SU-DHL-6 (cell line): ENCODE data around the gene NPR3.

Source experiments
- H2AFZ ChIP-seq: fragments of 200-600 bp; sonication (generic); 2 replicates; pipeline ENCODE4 v1.6.1; 2014; ENCODE audit warnings: low read depth, mild to moderate bottlenecking, moderate library complexity, mixed read lengths, antibody characterized with exemption, low read length; ENCODE audit not compliant: severe bottlenecking
- H3F3A ChIP-seq: fragments of 200-600 bp; shearing (Covaris generic); 2 replicates; pipeline ENCODE4 v1.6.0; 2016; ENCODE audit warnings: antibody characterized with exemption, mild to moderate bottlenecking; ENCODE audit not compliant: insufficient read depth
- H3K27ac ChIP-seq: fragments of 200-600 bp; sonication (generic); 2 replicates; pipeline ENCODE4 v1.5.1; 2016; ENCODE audit warnings: low read depth, mild to moderate bottlenecking, low read length, moderate library complexity, mixed read lengths
- H3K27me3 ChIP-seq: fragments of 200-600 bp; sonication (generic), shearing (Covaris generic); 2 replicates; pipeline ENCODE4 v1.6.0; 2014; ENCODE audit warnings: mild to moderate bottlenecking, low read length
- H3K36me3 ChIP-seq: fragments of 200-600 bp; sonication (generic); 2 replicates; pipeline ENCODE4 v1.6.1; 2014; ENCODE audit warnings: mild to moderate bottlenecking, low read length, mixed read lengths
- H3K4me2 ChIP-seq: fragments of 300-600, 200-600 bp; shearing (Covaris generic), sonication (generic); 2 replicates; pipeline ENCODE4 v1.6.0; 2014; ENCODE audit warnings: low read length, low read depth, mild to moderate bottlenecking; ENCODE audit not compliant: poor library complexity, severe bottlenecking
- H3K4me3 ChIP-seq: fragments of 200-600 bp; sonication (generic); 2 replicates; pipeline ENCODE4 v1.5.1; 2014; ENCODE audit warnings: antibody characterized with exemption, low read length, mild to moderate bottlenecking, mixed read lengths; ENCODE audit not compliant: insufficient read depth, poor library complexity, severe bottlenecking
- H3K79me2 ChIP-seq: fragments of 200-600 bp; sonication (generic); 2 replicates; pipeline ENCODE4 v1.6.1; 2014; ENCODE audit warnings: mild to moderate bottlenecking, low read length, moderate library complexity; ENCODE audit not compliant: insufficient read depth
- H3K9ac ChIP-seq: fragments of 200-600 bp; sonication (generic); 2 replicates; pipeline ENCODE4 v1.7.0; 2014; ENCODE audit warnings: mild to moderate bottlenecking, low read length
- H3K9me2 ChIP-seq: fragments of 200-600 bp; sonication (generic); replicated peaks from 2 replicates; pipeline ENCODE4 v1.6.1; 2014; ENCODE audit warnings: low read length; ENCODE audit not compliant: insufficient read depth
- H3K9me3 ChIP-seq: fragments of 200-600 bp; sonication (generic); 2 replicates; pipeline ENCODE4 v1.6.1; 2014; ENCODE audit warnings: low read length, mixed read lengths; ENCODE audit not compliant: insufficient read depth
- H4K20me1 ChIP-seq: fragments of 200-600 bp; sonication (generic); 2 replicates; pipeline ENCODE4 v1.6.1; 2014; ENCODE audit warnings: low read depth, mild to moderate bottlenecking, antibody characterized with exemption, low read length, moderate library complexity, mixed read lengths
- EZH2phosphoT487 ChIP-seq: fragments of 200-600 bp; sonication (generic), shearing (Covaris generic); conservative IDR thresholded peaks from 2 replicates; pipeline ENCODE4 v1.6.1; 2018; ENCODE audit warnings: mild to moderate bottlenecking, antibody characterized with exemption, low read length, moderate library complexity, mixed read lengths
- TF ChIP-seq, protein P1 (sequence below): fragments of 200-600 bp; sonication (generic); IDR thresholded peaks from one replicate; pipeline ENCODE4 v1.5.1; 2017; ENCODE audit warnings: antibody characterized with exemption, mild to moderate bottlenecking, low read length, moderate library complexity; ENCODE audit not compliant: insufficient read depth, poor library complexity, severe bottlenecking

The NPR3 gene

DNA sequence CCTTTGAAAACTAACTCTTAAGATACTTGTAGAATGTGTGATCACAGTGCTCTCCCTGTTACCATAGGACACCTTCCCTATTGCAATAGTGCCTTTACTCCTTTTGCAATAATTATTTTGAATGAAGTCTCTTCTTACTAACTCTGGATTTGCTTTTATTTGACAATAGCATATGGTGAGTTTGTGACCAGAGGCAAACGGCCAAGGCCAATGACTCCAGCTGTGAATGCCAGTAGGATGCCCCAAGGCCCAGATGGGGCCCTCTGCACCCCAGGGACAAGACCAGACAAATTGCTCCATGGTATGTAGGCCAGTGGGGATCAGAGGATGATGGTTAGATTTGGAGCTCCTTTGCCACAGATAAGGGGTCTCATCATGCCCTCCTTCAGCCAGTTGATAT lies 116.9 kb downstream of the NPR3 start:
- H3K4me2 ChIP-seq, result no peak overlapping the region
- no peaks in the 10 kb centered on the region for H4K20me1 ChIP-seq
- no peaks in the 10 kb centered on the region for H3F3A ChIP-seq

DNA sequence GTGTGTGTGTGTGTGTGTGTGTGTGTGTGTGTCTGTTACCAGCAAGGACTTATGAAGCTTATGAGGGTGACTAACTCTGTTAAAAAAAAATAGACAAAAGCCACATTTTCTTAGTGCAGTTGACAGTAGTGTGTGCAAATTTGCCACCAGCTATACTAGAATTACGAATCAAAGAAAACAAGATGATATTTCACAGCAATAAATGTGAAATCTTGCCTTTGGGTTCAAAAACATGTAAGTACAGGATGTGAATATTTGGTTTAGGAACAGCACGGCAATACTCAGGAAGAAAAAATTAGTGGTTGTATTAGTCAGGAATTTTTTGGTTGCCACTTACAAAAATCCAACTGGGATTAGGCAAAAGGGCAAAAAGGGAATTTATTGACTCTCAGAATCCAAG lies 117.4 kb downstream of the NPR3 start:
- no peaks in the 10 kb centered on the region for H3K36me3 ChIP-seq
- no peaks in the 10 kb centered on the region for H4K20me1 ChIP-seq
- no peaks in the 10 kb centered on the region for H3K27me3 ChIP-seq
- H2AFZ ChIP-seq, result no peak overlapping the region
- no peak for TF ChIP-seq EZH2phosphoT487
- TF ChIP-seq, protein P1, sequence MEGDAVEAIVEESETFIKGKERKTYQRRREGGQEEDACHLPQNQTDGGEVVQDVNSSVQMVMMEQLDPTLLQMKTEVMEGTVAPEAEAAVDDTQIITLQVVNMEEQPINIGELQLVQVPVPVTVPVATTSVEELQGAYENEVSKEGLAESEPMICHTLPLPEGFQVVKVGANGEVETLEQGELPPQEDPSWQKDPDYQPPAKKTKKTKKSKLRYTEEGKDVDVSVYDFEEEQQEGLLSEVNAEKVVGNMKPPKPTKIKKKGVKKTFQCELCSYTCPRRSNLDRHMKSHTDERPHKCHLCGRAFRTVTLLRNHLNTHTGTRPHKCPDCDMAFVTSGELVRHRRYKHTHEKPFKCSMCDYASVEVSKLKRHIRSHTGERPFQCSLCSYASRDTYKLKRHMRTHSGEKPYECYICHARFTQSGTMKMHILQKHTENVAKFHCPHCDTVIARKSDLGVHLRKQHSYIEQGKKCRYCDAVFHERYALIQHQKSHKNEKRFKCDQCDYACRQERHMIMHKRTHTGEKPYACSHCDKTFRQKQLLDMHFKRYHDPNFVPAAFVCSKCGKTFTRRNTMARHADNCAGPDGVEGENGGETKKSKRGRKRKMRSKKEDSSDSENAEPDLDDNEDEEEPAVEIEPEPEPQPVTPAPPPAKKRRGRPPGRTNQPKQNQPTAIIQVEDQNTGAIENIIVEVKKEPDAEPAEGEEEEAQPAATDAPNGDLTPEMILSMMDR, result no peak
- H3K9ac ChIP-seq, result no peak overlapping the region
- no peak overlapping the region for H3K4me3 ChIP-seq
- no peaks in the 10 kb centered on the region for H3F3A ChIP-seq
- H3K9me2 ChIP-seq, result no peaks in the 10 kb centered on the region
- no peaks in the 10 kb centered on the region for H3K9me3 ChIP-seq
- no peak overlapping the region for H3K27ac ChIP-seq
- no peak overlapping the region for H3K4me2 ChIP-seq
- no peaks in the 10 kb centered on the region for H3K79me2 ChIP-seq

More for the DNA sequence above, 116.9 kb downstream of the NPR3 start:
- TF ChIP-seq, protein P1, result no peak
- TF ChIP-seq EZH2phosphoT487, result no peak
- no peaks in the 10 kb centered on the region for H3K9me3 ChIP-seq
- no peak overlapping the region for H2AFZ ChIP-seq
- H3K9me2 ChIP-seq, result no peaks in the 10 kb centered on the region
- H3K27ac ChIP-seq, result no peak overlapping the region
- no peaks in the 10 kb centered on the region for H3K36me3 ChIP-seq
- H3K27me3 ChIP-seq, result no peaks in the 10 kb centered on the region
- H3K79me2 ChIP-seq, result no peaks in the 10 kb centered on the region
- no peak overlapping the region for H3K4me3 ChIP-seq
- H3K9ac ChIP-seq, result no peak overlapping the region

DNA sequence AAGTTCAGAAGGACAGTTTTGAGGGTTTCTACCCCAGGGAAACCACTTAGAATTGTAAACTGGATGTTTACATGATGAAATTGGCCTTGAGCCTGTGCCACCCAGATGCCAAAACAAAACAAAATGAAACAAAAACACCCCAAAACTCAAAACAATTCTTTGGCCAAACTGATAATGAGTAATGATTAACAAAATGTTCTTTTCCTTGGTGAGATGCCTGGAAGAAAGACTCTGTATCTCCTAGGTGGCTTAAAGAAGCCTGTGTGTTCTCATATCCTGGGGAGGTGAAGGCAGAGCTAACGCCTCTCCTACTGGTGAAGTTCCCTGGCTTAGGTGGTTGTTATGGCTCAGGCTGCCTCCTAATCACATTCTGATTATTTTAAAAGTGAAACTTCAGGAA lies 120.5 kb downstream of the NPR3 start:
- H3K79me2 ChIP-seq, result no peaks in the 10 kb centered on the region
- H3K9ac ChIP-seq, result no peak overlapping the region
- no peak overlapping the region for H2AFZ ChIP-seq
- no peaks in the 10 kb centered on the region for H4K20me1 ChIP-seq
- no peaks in the 10 kb centered on the region for H3K36me3 ChIP-seq
- TF ChIP-seq, protein P1, result no peak
- no peak for TF ChIP-seq EZH2phosphoT487
- H3K4me2 ChIP-seq, result no peak overlapping the region
- H3K27me3 ChIP-seq, result no peaks in the 10 kb centered on the region
- H3K4me3 ChIP-seq, result no peak overlapping the region
- no peaks in the 10 kb centered on the region for H3F3A ChIP-seq
- H3K9me3 ChIP-seq, result no peaks in the 10 kb centered on the region
- no peaks in the 10 kb centered on the region for H3K9me2 ChIP-seq
- H3K27ac ChIP-seq, result no peak overlapping the region
